Smooth muscle cell (in vitro differentiated cells): ENCODE data around the gene COL3A1. TPM values are rescaled to one million over a fixed set of nuclear protein-coding genes. Genes with fewer than 3 reads are reported as not detected.
A peak's percentile ranks its signal among the peaks of the same experiment; 100 is the strongest.

Experiments
- DNase-seq: peaks from one replicate; lab custom pipeline; 2025; ENCODE audit not compliant: unreplicated experiment; lab: John Stamatoyannopoulos, UW
- H2AFZ ChIP-seq: fragments of 200-600 bp; sonication (generic); 2 replicates; pipeline ENCODE4 v1.6.0; 2016; ENCODE audit warnings: antibody characterized with exemption, low read depth, mild to moderate bottlenecking
- H3F3A ChIP-seq: fragments of 200-600 bp; sonication (generic); 2 replicates; pipeline ENCODE4 v1.6.0; 2017; ENCODE audit warnings: antibody characterized with exemption, low read depth
- H3K27ac ChIP-seq: fragments of 200-600 bp; sonication (generic); 2 replicates; pipeline ENCODE4 v1.5.1; 2016; ENCODE audit warnings: low read depth, mild to moderate bottlenecking
- H3K27me3 ChIP-seq: fragments of 200-600 bp; sonication (generic); 2 replicates; pipeline ENCODE4 v1.6.1; 2016; ENCODE audit warnings: low read depth, mild to moderate bottlenecking
- H3K36me3 ChIP-seq: fragments of 200-600 bp; sonication (generic); 2 replicates; pipeline ENCODE4 v1.5.1; 2016; ENCODE audit warnings: low read depth
- H3K4me1 ChIP-seq: fragments of 200-600 bp; sonication (generic); 2 replicates; pipeline ENCODE4 v1.5.1; 2016; ENCODE audit warnings: low read depth
- H3K4me2 ChIP-seq: fragments of 200-600 bp; sonication (generic); 2 replicates; pipeline ENCODE4 v1.6.0; 2016; ENCODE audit warnings: mild to moderate bottlenecking
- H3K4me3 ChIP-seq: fragments of 200-600 bp; sonication (generic); 2 replicates; pipeline ENCODE4 v1.5.1; 2016; ENCODE audit warnings: mild to moderate bottlenecking
- H3K79me2 ChIP-seq: fragments of 200-600 bp; sonication (generic); 2 replicates; pipeline ENCODE4 v1.6.0; 2016; ENCODE audit warnings: low read depth, mild to moderate bottlenecking
- H3K9ac ChIP-seq: fragments of 200-600 bp; sonication (generic); 2 replicates; pipeline ENCODE4 v1.6.0; 2016; ENCODE audit warnings: low read depth
- H3K9me3 ChIP-seq: fragments of 200-600 bp; sonication (generic); replicated peaks from 2 replicates; pipeline ENCODE4 v1.5.1; 2016; ENCODE audit warnings: low read depth
- H4K20me1 ChIP-seq: fragments of 200-600 bp; sonication (generic); 2 replicates; pipeline ENCODE4 v1.6.0; 2016; ENCODE audit warnings: low read depth
- WGBS: methylation state at CpG from one replicate; pipeline ENCODE4 v1.1.7; 2016; ENCODE audit warnings: low lambda C conversion rate; 5-methylcytosine and 5-hydroxymethylcytosine counted together
- polyA plus RNA-seq: library from polyadenylated mRNA; unstranded; fragments of >200 nt; fragmentation: Nextera tagmentation; extraction: Ambion mirVana; gene quantifications from 2 replicates; pipeline ENCODE4 v1.2.1, GENCODE V29; 2016
- total RNA-seq: library from RNA; depleted of rRNA; stranded (reverse); fragments of >200 nt; gene quantifications from 2 replicates; pipeline ENCODE4 v1.2.3, GENCODE V29; 2014
- TF ChIP-seq, protein P1 (sequence below): fragments of 200-600 bp; sonication (generic); IDR thresholded peaks from 2 replicates; pipeline ENCODE4 v1.5.1; 2017; ENCODE audit warnings: borderline replicate concordance, mild to moderate bottlenecking, antibody characterized with exemption; ENCODE audit not compliant: insufficient read depth, poor library complexity, severe bottlenecking

The COL3A1 gene
- total and polyA plus RNA-seq, 2 experiments from 2014 or later = 10,359 to 11,807 TPM

DNA sequence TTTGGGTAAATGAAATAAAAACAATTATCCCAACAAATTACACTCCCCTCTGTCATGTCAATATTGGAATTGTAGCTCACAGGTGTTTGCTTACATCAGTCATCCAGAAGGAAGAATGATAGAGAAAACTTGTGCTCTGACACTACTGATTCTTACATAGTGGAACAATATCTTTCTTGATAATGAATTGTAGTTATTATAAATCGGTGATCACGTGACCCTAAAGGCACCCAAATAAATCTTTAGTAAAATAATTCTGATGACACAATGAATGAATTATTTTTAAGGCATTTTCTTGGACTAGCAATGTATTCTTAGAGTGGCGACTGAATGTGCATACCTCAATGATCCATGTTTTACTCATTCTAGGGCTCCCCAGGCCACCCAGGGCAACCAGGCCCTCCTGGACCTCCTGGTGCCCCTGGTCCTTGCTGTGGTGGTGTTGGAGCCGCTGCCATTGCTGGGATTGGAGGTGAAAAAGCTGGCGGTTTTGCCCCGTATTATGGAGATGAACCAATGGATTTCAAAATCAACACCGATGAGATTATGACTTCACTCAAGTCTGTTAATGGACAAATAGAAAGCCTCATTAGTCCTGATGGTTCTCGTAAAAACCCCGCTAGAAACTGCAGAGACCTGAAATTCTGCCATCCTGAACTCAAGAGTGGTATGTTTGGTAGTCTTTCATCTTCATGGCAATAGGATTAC, 34.5 kb downstream of the COL3A1 start:
- no peak overlapping the region for H2AFZ ChIP-seq
- no peak overlapping the region for H3K4me2 ChIP-seq
- peaks cover 66% of the 10 kb centered on the region for H4K20me1 ChIP-seq
- no peak overlapping the region for H3K9ac ChIP-seq
- H3F3A ChIP-seq = peaks cover 87% of the 10 kb centered on the region
- WGBS = 60% methylated on average over 9 of the region's 9 CpGs
- peaks cover 3% of the 10 kb centered on the region for H3K4me1 ChIP-seq
- H3K9me3 ChIP-seq = no peaks in the 10 kb centered on the region
- H3K79me2 ChIP-seq = peaks cover 11% of the 10 kb centered on the region
- H3K36me3 ChIP-seq = peaks cover 52% of the 10 kb centered on the region
- no peak for DNase-seq
- TF ChIP-seq, protein P1, sequence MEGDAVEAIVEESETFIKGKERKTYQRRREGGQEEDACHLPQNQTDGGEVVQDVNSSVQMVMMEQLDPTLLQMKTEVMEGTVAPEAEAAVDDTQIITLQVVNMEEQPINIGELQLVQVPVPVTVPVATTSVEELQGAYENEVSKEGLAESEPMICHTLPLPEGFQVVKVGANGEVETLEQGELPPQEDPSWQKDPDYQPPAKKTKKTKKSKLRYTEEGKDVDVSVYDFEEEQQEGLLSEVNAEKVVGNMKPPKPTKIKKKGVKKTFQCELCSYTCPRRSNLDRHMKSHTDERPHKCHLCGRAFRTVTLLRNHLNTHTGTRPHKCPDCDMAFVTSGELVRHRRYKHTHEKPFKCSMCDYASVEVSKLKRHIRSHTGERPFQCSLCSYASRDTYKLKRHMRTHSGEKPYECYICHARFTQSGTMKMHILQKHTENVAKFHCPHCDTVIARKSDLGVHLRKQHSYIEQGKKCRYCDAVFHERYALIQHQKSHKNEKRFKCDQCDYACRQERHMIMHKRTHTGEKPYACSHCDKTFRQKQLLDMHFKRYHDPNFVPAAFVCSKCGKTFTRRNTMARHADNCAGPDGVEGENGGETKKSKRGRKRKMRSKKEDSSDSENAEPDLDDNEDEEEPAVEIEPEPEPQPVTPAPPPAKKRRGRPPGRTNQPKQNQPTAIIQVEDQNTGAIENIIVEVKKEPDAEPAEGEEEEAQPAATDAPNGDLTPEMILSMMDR = no peak
- H3K4me3 ChIP-seq = no peak overlapping the region
- H3K27me3 ChIP-seq = no peaks in the 10 kb centered on the region
- peak overlapping the region; percentile 99 for H3K27ac ChIP-seq

DNA sequence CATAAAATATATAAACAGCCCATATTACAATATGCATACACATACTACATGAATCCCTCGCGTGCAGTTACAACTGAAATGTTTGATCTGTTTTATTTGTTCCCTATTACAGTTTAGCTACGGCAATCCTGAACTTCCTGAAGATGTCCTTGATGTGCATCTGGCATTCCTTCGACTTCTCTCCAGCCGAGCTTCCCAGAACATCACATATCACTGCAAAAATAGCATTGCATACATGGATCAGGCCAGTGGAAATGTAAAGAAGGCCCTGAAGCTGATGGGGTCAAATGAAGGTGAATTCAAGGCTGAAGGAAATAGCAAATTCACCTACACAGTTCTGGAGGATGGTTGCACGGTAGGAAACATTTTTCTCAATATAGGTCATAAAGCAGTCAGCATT, 36.4 kb downstream of the COL3A1 start:
- Histone ChIP-seq H3K27ac (peak overlapping the region; percentile 99), H3K36me3 (peaks cover 43% of the 10 kb centered on the region), H3K4me3 (no peak overlapping the region), H3K27me3 (no peaks in the 10 kb centered on the region), H3K4me2 (no peak overlapping the region), H3K79me2 (no peaks in the 10 kb centered on the region), H3F3A (peaks cover 83% of the 10 kb centered on the region), H3K9me3 (no peaks in the 10 kb centered on the region), H4K20me1 (peaks cover 56% of the 10 kb centered on the region), H3K4me1 (peaks cover 14% of the 10 kb centered on the region), H2AFZ (no peak overlapping the region), H3K9ac (no peak overlapping the region)
- WGBS = 65% methylated on average over 6 of the region's 6 CpGs
- no peak for DNase-seq
- TF ChIP-seq, protein P1 = no peak

DNA sequence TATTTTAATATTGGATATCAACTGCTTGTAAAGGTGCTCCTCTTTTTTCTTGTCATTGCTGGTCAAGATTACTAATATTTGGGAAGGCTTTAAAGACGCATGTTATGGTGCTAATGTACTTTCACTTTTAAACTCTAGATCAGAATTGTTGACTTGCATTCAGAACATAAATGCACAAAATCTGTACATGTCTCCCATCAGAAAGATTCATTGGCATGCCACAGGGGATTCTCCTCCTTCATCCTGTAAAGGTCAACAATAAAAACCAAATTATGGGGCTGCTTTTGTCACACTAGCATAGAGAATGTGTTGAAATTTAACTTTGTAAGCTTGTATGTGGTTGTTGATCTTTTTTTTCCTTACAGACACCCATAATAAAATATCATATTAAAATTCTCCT, 38.2 kb downstream of the COL3A1 start:
- DNase-seq = no peak
- WGBS = 73% methylated on average over 1 of the region's 1 CpG
- no peak overlapping the region for H3K4me3 ChIP-seq

More for the DNA sequence above, 38.2 kb downstream of the COL3A1 start:
- peaks cover 42% of the 10 kb centered on the region for H4K20me1 ChIP-seq
- no peak overlapping the region for H3K4me2 ChIP-seq
- no peaks in the 10 kb centered on the region for H3K27me3 ChIP-seq
- peaks cover 22% of the 10 kb centered on the region for H3K4me1 ChIP-seq
- H3K36me3 ChIP-seq = peaks cover 33% of the 10 kb centered on the region
- H3F3A ChIP-seq = peaks cover 87% of the 10 kb centered on the region
- TF ChIP-seq, protein P1 = no peak
- H3K9me3 ChIP-seq = no peaks in the 10 kb centered on the region
- H2AFZ ChIP-seq = no peak overlapping the region
- peak overlapping the region; percentile 99 for H3K27ac ChIP-seq
- no peak overlapping the region for H3K9ac ChIP-seq
- H3K79me2 ChIP-seq = no peaks in the 10 kb centered on the region
